Natural killer cell treated with Interleukin-12 subunit alpha and Interleukin-12 subunit beta and Interleukin-15 and Interleukin-18, amount 100 ng/mL, for 72 hours (primary cell): ENCODE measurements around the gene CTAG1B. TPM values are rescaled to one million over a fixed set of nuclear protein-coding genes. Genes with fewer than 3 reads are reported as not detected.
A peak's percentile ranks its signal among the peaks of the same experiment; 100 is the strongest.

Experiments
- ATAC-seq, 2 donors: fragments of 150-1000 bp; cut with Tn5 transposase in 1 of 2; sonication (Bioruptor Pico), chemical (Tn5 transposase) in 1 of 2; 2 replicates each; pipeline ENCODE4 v1.10.0; 2021
- DNase-seq: peaks from one replicate; pipeline ENCODE4 v3.0.0; 2022; ENCODE audit warnings: low spot score
- H3K27ac Mint-ChIP-seq, 2 donors: 1 replicate in 1 of 2; 2 replicates in 1 of 2; pipeline ENCODE4 v1.8.0; 2022; ENCODE audit warnings: mixed read lengths in 2 of 2, mild to moderate bottlenecking in 1 of 2, moderate library complexity in 1 of 2
- H3K27me3 Mint-ChIP-seq, 2 donors: 1 replicate in 1 of 2; 2 replicates in 1 of 2; pipeline ENCODE4 v1.8.0; 2022; ENCODE audit warnings: mixed read lengths in 2 of 2
- H3K36me3 Mint-ChIP-seq: one replicate; pipeline ENCODE4 v1.8.0; 2022; ENCODE audit warnings: mixed read lengths
- H3K4me1 Mint-ChIP-seq, 2 donors: 1 replicate in 1 of 2; 2 replicates in 1 of 2; pipeline ENCODE4 v1.8.0; 2022; ENCODE audit warnings: low read depth in 2 of 2, mixed read lengths in 2 of 2, mild to moderate bottlenecking in 1 of 2
- H3K4me3 Mint-ChIP-seq: one replicate; pipeline ENCODE4 v1.8.0; 2022; ENCODE audit warnings: mixed read lengths
- H3K9me3 Mint-ChIP-seq: 2 replicates; pipeline ENCODE4 v1.8.0; 2022; ENCODE audit warnings: mixed read lengths
- total RNA-seq, 2 donors: library from RNA; stranded (reverse); gene quantifications; one replicate each; pipeline ENCODE4 v1.2.3, GENCODE V29; 2022

CTAG1B gene
- total RNA-seq, 2 donors from 2014 or later, result not detected

DNA sequence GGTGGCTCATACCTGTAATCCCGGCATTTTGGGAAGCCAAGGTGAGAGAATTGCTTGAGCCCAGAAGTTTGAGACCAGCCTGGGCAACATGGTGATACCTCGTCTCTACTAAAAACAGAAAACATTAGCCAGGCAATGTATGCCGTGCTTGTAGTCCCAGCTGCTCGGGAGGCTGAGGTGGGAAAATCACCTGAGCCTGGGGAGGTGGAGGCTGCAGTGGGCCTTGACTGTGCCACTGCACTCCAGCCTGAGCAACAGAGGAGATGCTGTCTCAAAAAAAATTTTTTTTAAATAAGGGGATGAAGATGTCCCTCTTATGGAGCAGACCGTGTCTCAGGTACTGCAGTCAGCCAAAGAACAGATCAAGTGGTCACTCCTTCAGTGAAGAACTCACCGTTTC, 13.5 kb downstream of the CTAG1B start:
- Mint-ChIP-seq H3K4me3 (no peak overlapping the region), H3K9me3 (no peaks in the 10 kb centered on the region), H3K4me1 (peaks cover 9 to 12% of the 10 kb centered on the region in 2 donors), H3K27ac (no peak overlapping the region), H3K27me3 (peaks cover 0 to 10% of the 10 kb centered on the region in 2 donors), H3K36me3 (no peaks in the 10 kb centered on the region)
- ATAC-seq (no peak), DNase-seq (no peak)

DNA sequence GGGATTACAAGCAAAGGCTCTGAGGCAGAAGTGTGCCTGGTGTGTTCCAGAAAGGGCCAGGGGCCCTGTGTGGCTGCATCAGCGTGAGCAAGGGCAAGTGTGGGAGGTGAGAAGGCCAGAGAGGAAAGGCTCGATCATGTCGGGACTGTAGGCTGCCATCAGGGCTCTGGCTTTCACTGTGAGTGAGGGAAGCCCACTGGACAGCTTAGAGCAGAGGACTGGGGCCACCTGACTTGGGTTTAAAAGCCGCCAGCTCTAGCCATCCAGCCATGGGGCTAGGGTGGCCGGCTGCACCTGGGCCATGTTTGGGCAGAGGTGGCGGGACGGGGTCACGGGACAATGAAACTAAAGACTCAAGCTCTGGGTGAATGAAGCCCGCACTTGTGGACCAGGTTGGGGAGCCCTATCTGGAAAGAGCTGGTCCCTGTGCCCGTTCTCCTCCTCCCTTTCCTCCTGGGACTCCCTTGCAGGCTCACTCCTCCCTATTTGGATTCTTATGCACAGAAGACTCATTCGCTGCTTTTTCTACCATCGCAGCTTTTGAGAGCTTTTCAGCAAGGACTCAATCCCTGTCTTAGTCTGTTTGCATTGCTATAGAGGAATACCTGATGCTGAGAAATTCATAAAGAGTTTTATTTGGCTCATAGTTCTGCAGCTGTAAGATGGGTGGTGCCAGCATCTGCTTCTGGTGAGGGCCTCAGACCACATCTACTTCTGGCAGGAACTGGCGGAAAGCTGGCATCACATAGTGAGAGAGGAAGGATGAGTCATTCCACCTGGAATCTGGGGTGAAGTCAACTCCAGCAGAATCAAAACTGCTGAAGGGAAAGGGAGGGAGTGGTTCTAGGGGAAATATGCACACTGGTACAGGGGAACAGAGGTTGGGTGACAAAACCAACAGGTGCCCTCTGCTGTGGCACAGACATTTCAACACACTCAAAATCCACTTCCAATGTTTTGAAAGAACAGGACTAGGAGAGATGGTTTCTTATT, 15.3 kb downstream of the CTAG1B start:
- H3K4me1 Mint-ChIP-seq, result peaks cover 12% of the 10 kb centered on the region in 2 donors
- no peaks in the 10 kb centered on the region for H3K9me3 Mint-ChIP-seq
- no peak overlapping the region for H3K4me3 Mint-ChIP-seq
- ATAC-seq (no peak), DNase-seq (peak; percentile 20)
- no peak overlapping the region for H3K27ac Mint-ChIP-seq
- peaks cover 0 to 10% of the 10 kb centered on the region in 2 donors for H3K27me3 Mint-ChIP-seq
- H3K36me3 Mint-ChIP-seq, result no peaks in the 10 kb centered on the region

GRCh38 chrX:154602766-154603437, 16.2 kb downstream of the CTAG1B start:
- peak; percentile 8 for DNase-seq
- no peaks in the 10 kb centered on the region for H3K9me3 Mint-ChIP-seq
- ATAC-seq, result no peak
- no peak overlapping the region for H3K4me3 Mint-ChIP-seq
- no peaks in the 10 kb centered on the region for H3K36me3 Mint-ChIP-seq
- H3K4me1 Mint-ChIP-seq, result peaks cover 12% of the 10 kb centered on the region in 2 donors
- no peak overlapping the region for H3K27ac Mint-ChIP-seq
- H3K27me3 Mint-ChIP-seq, result peaks cover 0 to 10% of the 10 kb centered on the region in 2 donors

GRCh38 chrX:154602226-154602625, 16.9 kb downstream of the CTAG1B start:
- H3K9me3 Mint-ChIP-seq, result no peaks in the 10 kb centered on the region

DNA sequence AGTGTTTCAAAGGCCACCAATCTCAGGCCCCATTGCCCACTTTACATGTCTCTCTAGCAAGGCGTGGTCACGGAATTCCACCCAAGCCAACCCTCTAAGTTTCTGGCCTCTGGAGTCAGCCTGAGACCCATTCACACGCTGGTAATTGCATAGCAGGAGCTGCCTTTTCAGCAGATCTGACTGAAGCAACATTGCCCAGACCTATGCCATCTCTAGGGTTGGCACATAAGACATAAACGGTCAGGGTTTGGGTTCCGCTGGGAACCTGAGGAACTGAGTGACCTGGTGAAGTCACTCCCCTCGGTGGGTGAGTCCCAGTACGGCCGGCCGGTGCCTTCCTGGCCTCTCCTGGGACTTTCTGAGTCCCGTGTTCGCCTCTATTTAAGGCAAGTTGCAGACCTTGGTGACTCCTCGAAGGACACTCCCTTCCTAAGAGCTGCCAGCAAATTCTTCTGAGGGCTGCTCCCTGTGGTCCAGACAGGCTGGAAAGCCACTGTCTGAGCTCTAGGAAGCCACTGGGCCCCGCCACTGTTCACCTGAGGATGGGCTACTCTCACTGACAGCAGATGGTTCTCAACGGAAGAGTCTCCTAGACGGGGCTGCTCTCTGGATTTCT, 18.2 kb downstream of the CTAG1B start:
- Mint-ChIP-seq H3K27ac (no peak overlapping the region), H3K9me3 (no peaks in the 10 kb centered on the region), H3K27me3 (peaks cover 0 to 2% of the 10 kb centered on the region in 2 donors), H3K4me1 (peaks cover 3 to 6% of the 10 kb centered on the region in 2 donors), H3K4me3 (no peak overlapping the region), H3K36me3 (no peaks in the 10 kb centered on the region)
- no peak for ATAC-seq
- DNase-seq, result peak; percentile 22

More at GRCh38 chrX:154602226-154602625, 16.9 kb downstream of the CTAG1B start:
- no peak for ATAC-seq
- Mint-ChIP-seq H3K27me3 (peaks cover 0 to 10% of the 10 kb centered on the region in 2 donors), H3K27ac (no peak overlapping the region), H3K36me3 (no peaks in the 10 kb centered on the region), H3K4me3 (no peak overlapping the region), H3K4me1 (peaks cover 12% of the 10 kb centered on the region in 2 donors)
- DNase-seq, result peak; percentile 54

GRCh38 chrX:154599531-154599930, 19.6 kb downstream of the CTAG1B start:
- no peaks in the 10 kb centered on the region for H3K9me3 Mint-ChIP-seq
- peak; percentile 31 for DNase-seq
- no peak overlapping the region for H3K4me3 Mint-ChIP-seq
- ATAC-seq, result peak in 1 of 2 donors; percentile 40
- peaks cover 0 to 2% of the 10 kb centered on the region in 2 donors for H3K27me3 Mint-ChIP-seq
- H3K4me1 Mint-ChIP-seq, result peaks cover 6 to 10% of the 10 kb centered on the region in 2 donors
- H3K36me3 Mint-ChIP-seq, result no peaks in the 10 kb centered on the region
- H3K27ac Mint-ChIP-seq, result no peak overlapping the region

GRCh38 chrX:154598656-154599055, 20.4 kb downstream of the CTAG1B start:
- Mint-ChIP-seq H3K9me3 (no peaks in the 10 kb centered on the region), H3K4me3 (no peak overlapping the region), H3K27ac (no peak overlapping the region), H3K27me3 (peaks cover 0 to 2% of the 10 kb centered on the region in 2 donors), H3K4me1 (peaks cover 6 to 10% of the 10 kb centered on the region in 2 donors), H3K36me3 (no peaks in the 10 kb centered on the region)
- ATAC-seq (no peak), DNase-seq (peak; percentile 10)

- DNase-seq (peak; percentile 46), ATAC-seq (no peak)
- Mint-ChIP-seq H3K27ac (no peak overlapping the region), H3K36me3 (no peaks in the 10 kb centered on the region), H3K4me3 (no peak overlapping the region), H3K9me3 (no peaks in the 10 kb centered on the region), H3K4me1 (peaks cover 6 to 10% of the 10 kb centered on the region in 2 donors), H3K27me3 (peaks cover 0 to 5% of the 10 kb centered on the region in 2 donors)
These were observed 21.9 kb downstream of the CTAG1B start for GRCh38 chrX:154597221-154597620.

DNA sequence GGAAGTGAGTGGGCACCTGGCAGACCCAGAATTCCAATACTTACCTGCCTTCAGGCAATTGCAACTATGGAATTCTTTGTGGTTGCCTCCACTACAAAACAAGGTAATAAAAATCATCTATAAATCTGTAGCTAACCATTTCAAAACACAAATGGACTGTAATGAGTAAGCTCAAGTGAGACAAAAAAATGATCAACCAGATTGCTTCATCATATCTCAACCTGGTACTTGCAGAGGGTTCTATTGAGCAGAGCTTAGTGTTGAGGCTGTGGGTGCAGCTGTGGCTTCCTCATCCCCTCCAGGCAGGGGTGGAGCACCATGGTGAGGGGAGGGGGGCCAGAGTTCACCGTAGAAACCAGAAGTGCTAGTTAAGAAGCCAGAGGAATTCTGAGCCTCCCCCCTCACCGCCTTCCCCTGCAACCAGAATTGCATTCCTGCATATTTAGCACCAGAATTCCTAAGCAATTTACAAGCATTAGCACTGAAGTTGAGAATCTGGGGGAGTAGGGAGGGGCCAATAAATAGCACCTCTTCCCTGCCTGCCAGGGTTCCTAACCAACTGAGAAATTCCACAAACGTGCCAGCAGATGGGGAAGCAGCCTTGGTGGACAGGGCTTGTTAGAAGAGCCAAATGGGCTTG, 22.7 kb downstream of the CTAG1B start:
- Mint-ChIP-seq H3K4me3 (no peak overlapping the region), H3K27ac (no peak overlapping the region), H3K9me3 (no peaks in the 10 kb centered on the region), H3K36me3 (no peaks in the 10 kb centered on the region), H3K4me1 (peaks cover 6 to 10% of the 10 kb centered on the region in 2 donors), H3K27me3 (peaks cover 0 to 4% of the 10 kb centered on the region in 2 donors)
- peak; percentile 57 for DNase-seq
- peak; percentile 59 to 75 for ATAC-seq

GRCh38 chrX:154595559-154596249, 23.4 kb downstream of the CTAG1B start:
- Mint-ChIP-seq H3K9me3 (no peaks in the 10 kb centered on the region), H3K27ac (no peak overlapping the region), H3K27me3 (peaks cover 0 to 4% of the 10 kb centered on the region in 2 donors), H3K4me3 (no peak overlapping the region), H3K4me1 (peaks cover 6 to 10% of the 10 kb centered on the region in 2 donors), H3K36me3 (no peaks in the 10 kb centered on the region)
- DNase-seq (no peak), ATAC-seq (no peak)

GRCh38 chrX:154594491-154594890, 24.6 kb downstream of the CTAG1B start:
- ATAC-seq, result no peak
- no peak overlapping the region for H3K27ac Mint-ChIP-seq
- H3K36me3 Mint-ChIP-seq, result no peaks in the 10 kb centered on the region
- no peak for DNase-seq
- H3K9me3 Mint-ChIP-seq, result no peaks in the 10 kb centered on the region
- peaks cover 0 to 4% of the 10 kb centered on the region in 2 donors for H3K27me3 Mint-ChIP-seq
- H3K4me1 Mint-ChIP-seq, result peaks cover 3 to 10% of the 10 kb centered on the region in 2 donors
- no peak overlapping the region for H3K4me3 Mint-ChIP-seq

- no peaks in the 10 kb centered on the region for H3K36me3 Mint-ChIP-seq
- peaks cover 3 to 10% of the 10 kb centered on the region in 2 donors for H3K4me1 Mint-ChIP-seq
- peaks cover 0 to 4% of the 10 kb centered on the region in 2 donors for H3K27me3 Mint-ChIP-seq
- peak; percentile 38 for DNase-seq
- no peak overlapping the region for H3K4me3 Mint-ChIP-seq
- ATAC-seq, result no peak
- H3K9me3 Mint-ChIP-seq, result no peaks in the 10 kb centered on the region
- no peak overlapping the region for H3K27ac Mint-ChIP-seq
These were observed 25.9 kb downstream of the CTAG1B start for GRCh38 chrX:154593201-154593600.

DNA sequence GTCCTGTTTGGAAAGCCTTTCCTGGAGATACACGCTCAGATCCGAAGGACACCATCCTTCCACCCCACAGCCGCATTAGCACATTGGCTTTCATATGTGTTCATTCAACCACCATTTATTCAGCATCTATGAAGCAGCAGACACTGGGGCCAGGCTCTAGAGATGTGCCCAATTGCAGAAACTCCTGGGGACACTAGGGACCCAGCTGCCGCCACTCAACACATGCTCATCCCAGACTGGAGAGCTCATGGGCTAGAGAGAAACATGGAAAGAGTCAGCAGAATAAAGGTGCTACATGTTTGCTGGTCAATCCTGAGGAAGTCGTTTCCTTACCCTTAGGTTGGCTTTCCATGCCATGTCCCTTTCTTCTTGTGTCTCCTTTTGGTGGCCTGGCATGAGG, 26.6 kb downstream of the CTAG1B start:
- no peaks in the 10 kb centered on the region for H3K9me3 Mint-ChIP-seq
- DNase-seq, result peak; percentile 8

More for the DNA sequence above, 26.6 kb downstream of the CTAG1B start:
- Mint-ChIP-seq H3K36me3 (no peaks in the 10 kb centered on the region), H3K27me3 (peaks cover 0 to 4% of the 10 kb centered on the region in 2 donors), H3K27ac (no peak overlapping the region), H3K4me3 (no peak overlapping the region), H3K4me1 (peaks cover 3 to 10% of the 10 kb centered on the region in 2 donors)
- no peak for ATAC-seq
